Measurements from ENCODE around the gene BEST2.
A peak's percentile ranks its signal among the peaks of the same experiment; 100 is the strongest.

Gene BEST2

GRCh38 chr19:12772323-12772722, 20.7 kb downstream of the BEST2 start:
- no peak for DNase-seq

GRCh38 chr19:12773571-12773970, 22.0 kb downstream of the BEST2 start:
- DNase-seq = no peak

DNA sequence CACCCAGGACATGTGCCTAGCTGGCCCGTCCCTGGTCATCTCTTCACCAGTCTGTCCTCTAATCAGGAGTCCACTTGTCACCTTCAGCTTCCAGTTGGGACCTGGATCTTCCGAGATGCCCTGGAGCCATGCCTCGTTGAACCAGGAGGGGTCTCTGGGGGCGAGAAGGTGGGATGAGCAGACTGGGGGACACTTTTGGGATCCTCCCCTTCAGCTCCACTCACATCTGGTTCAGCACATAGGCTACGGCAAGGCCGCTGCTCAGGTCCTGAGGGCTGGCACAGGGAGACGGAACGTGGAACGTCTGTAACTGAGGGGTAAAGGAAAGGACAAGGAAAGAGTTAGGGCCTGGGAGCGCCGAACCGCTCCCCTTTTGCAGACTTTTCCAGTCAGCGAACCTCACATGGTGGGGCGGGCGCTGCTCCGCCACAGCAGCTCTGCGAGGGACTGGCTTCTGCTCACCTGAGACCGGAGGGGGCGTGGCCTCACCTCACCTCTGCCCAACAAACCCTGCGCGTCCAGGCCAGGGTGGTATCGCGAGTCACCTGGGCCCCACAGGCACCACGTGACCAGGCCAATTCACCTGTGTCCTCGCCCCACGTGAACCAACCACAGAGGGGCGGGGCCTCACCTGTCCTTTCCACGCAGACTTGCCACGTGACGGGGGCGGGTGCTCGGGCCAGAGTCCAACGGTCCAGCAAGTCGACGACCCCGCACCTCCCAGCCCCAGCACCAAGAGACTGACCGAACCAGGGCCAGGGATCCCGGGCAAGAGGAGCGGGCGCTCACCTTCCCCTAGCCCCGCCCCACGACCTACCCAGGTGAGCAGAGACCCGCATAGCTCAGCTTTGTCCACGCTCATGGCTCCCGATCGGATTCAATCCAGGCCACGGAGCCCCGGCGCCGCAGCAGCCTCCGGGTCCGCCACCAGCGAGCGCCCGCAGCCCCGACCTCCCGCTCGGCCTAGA, 23.3 kb downstream of the BEST2 start, which contains the start of gene HOOK2:
TSS of gene HOOK2 (minus strand) at position 965 of the 968 bp plus-strand sequence. CDS start at position 862, 103 bp downstream.
- DNase-seq = no peak

GRCh38 chr19:12777217-12778016, 25.8 kb downstream of the BEST2 start:
- DNase-seq = peak; percentile 55 to 62

- peak; percentile 19 to 55 for DNase-seq
These were observed 26.7 kb downstream of the BEST2 start for GRCh38 chr19:12778017-12778904.

DNA sequence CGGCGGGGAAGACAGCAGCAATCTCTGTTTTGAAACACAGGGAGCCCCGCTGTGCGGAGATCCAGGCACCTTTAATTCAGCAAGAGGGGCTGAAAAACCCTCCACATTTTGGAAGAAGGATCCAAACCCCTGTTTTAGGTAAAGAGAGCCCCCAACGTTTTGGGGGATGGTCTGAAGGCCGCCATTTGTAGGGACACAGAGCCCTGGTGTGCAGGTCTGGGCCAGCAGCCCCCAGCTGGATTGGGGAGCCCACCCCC, 27.2 kb downstream of the BEST2 start:
- DNase-seq = no peak

DNA sequence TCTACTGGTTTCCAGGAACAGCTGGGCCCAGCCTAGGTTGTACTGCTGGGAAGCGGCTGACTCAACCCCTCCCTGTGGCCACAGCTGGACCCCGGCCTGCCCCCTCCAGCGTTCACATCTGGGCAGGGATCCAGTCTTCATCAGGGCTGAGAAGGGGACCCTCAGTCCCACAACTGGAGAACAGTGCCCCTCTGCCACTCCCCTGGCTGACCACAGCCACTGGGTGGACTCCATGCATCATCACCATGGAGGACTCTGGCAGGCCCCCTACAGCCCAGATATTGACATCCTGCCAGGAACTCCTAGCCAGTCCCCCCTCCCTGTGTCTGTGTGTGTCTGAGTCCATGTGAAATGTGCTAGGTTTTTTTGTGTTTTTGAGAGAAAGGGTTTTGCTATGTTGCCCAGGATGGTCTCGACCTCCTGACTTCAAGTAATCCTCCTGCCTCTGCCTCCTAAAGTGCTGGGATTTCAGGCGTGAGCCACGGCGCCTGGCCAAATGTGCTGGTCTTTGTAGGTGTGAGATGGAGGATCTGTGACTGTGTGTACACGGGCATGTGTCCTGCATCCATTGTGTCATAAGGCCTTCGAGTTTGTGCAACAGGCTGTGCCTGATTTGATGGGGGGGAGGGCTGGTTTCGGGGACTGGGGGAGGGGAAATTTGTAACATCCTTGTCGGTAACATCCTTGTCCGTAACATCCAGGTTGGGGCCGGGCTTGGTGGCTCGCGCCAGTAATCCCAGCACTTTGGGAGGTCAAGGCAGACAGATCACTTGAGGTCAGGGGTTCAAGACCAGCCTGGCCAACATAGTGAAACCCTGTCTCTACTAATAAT, 27.8 kb downstream of the BEST2 start:
- DNase-seq = no peak

DNA sequence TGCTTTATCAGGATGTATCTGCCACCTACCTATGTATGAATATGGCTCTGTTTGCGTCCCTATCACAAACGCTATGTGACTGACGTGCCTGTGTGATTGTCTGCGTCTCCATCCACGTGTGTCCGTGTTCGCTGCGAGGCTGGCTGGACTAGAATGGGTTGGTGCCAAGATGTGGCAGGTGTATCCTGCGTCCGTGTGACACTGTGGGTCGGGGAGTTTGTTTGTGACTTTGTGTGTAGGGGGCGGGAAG, 30.5 kb downstream of the BEST2 start:
- peak in 1 of 2 experiments; percentile 41 for DNase-seq

DNA sequence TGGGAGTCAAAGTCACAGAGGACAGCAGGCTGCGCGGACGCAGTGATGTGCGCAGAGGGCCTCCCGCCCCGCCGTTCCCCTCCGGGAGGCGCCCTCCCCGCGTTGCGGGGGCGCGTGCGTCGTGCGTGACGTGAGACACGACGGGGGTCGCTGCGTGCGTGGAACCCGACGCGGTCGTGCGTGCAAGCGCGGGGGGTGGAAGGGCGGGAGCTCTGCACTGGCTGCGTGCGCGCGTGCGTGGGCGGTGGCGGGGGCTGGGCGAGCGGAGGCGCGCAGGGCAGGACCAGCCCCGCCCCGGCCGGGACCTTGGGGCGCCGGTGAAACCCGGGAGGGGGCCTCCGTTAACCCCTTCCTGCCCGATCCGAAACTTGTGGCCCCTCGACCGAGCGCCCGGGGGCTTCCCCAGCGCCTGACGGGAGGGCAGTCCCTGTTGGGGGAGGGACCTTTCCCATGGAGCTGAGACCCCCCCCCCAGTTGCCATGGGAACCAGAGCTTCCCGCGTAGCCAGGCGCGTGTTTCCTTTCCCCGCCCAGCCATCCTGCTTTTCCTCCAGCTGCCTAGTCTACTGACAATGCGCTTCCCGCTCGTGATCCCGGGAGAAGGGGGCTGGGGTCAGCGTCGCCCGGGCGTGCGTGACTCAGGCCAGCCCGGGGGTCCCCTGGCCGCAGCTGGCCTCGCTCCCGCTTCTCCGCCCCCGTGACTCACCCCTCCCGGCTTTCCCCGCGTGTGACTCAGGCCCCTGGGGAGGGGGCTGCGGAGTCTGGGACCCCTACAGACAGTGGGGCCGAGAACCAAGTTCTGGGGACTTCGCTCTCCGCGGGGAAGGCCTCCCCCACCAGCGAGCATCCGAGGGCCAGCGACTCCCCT, 31.1 kb downstream of the BEST2 start:
- peak; percentile 41 to 66 for DNase-seq

DNA sequence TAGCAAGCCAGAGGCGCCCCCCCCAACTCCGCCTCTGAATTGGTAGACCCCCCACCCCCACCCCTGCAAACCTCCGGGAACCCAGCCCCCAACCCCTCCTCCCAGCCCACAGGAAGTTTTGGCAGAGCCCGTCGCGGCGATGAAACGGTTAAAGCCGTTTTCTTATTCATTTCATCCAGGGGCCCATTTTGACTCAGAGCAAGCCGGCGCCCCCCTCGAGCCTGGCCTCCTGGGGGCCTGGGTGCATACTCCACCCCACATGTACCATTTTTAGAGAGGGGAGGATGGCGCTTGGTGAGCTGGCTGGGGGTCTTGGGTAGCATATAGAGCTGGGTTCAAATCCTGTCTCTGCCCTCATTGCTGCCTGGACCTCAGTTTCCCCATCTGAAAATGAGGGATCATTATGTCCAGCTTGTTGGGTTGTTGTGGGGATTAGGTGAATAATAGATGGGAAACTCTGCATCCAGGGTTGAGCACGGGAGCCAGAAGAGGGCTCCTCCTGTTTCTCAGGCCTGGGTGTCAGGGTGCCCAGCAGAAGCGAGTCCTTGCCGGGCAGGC, 31.8 kb downstream of the BEST2 start:
- DNase-seq = no peak

GRCh38 chr19:12783849-12784393, 32.3 kb downstream of the BEST2 start:
- no peak for DNase-seq

DNA sequence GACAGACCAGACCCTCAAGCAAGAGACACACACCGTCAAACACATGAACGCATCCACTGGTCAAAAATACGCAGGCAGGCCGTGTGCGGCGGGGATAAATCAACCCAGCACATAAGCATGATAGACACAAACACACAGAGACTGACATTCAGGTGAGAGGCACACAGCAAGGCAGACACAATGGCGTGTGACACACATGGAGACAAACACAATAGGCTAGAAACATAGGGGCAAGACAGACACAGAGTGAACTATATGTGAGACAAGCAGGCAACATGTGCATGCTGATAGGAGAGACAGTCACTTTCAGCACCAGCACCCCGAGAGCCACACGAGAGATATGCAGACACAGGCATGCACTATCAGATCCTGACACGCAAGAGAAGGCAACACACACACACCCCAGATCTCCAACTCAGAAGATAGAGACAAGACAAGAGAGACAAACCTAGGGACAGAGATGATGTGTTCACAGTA, 32.8 kb downstream of the BEST2 start:
- no peak for DNase-seq

DNA sequence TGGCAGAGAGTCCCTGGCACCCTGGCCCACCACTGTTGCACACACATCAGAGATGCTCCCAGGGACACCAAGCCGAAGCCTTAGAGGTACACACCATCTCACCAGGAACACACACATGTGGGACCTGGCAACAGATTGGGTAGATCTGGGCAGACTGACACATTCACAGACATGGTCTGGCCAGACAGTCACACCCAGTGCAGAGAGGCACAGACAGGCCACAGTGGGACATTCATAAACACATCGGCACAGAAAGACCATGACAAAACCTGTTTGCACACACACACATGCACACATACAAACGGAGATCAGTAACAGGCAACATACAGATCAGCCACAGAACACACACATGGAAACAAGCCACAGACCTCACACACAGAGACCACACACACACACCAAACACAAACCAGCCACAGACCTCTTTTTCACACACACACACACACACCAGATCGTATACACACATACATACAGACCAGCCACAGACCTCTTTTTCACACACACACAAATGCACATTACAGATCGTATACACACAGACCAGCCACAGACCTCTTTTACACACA, 33.4 kb downstream of the BEST2 start:
- DNase-seq = no peak

- DNase-seq = peak; percentile 56 to 59
These were observed 33.9 kb downstream of the BEST2 start for GRCh38 chr19:12785431-12786031.

- DNase-seq = peak; percentile 66 to 69
These were observed 34.7 kb downstream of the BEST2 start for GRCh38 chr19:12786141-12786870.

- DNase-seq = no peak
These were observed 35.4 kb downstream of the BEST2 start for GRCh38 chr19:12786952-12787351.

GRCh38 chr19:12787458-12787857, 35.9 kb downstream of the BEST2 start:
- DNase-seq = no peak

- DNase-seq = no peak
These were observed 36.6 kb downstream of the BEST2 start for GRCh38 chr19:12788042-12788681.
